Measurements from ENCODE around the gene EXOSC1.
"Not testable (repeated sequence)": the region's sequence is repeated elsewhere in the genome, so short reads cannot be mapped to it uniquely, and the experiment has no call there.

Gene EXOSC1, protein sequence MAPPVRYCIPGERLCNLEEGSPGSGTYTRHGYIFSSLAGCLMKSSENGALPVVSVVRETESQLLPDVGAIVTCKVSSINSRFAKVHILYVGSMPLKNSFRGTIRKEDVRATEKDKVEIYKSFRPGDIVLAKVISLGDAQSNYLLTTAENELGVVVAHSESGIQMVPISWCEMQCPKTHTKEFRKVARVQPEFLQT

DNA sequence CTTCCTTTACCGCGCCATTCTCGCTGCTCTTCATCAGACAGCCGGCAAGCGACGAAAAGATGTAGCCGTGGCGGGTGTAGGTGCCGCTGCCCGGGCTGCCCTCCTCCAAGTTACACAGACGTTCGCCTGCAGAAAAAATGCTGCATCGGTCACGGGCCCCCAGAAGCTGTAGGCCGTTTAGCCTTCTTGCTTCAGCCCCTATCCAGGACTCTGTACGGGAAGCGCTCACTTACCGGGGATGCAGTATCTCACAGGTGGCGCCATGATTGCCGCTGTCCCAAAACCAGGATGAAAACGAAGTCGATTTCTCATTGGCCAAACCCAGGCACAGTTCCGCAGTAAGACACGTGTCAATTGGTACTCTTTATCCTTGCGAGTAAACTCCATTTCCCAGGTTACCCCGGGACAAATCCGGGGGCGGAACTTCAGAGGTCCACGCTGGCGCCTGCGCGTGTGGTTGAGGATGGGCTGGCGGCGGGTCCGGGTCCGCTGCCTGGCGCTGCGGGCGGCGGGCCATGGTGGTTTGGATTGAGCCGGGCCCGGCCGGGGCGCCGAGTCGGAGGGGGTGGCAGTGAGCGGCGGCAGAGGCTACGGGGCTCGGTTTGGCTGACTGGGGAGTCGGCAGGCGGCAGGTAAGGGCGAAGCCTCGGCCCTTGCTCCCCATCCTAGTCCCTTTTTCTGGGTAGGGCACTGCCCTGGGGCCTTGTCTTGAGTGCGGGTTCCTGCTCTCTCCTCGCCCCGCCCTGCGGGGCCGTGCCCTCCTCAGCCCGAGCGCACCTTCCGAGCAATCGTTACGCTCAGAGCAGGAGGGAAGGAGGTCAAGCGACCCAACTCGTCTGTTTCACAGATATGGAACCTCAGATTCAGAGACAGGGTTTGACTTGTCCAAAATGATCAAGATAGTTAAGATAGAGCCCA, at the start of gene EXOSC1, which contains the start of gene ZDHHC16:
Gene EXOSC1, minus strand, starts transcription at position 285 of the 918 bp plus-strand sequence. Its CDS starts 21 bp downstream, at position 264.
Gene ZDHHC16, plus strand, starts transcription at position 454 of the 918 bp plus-strand sequence. CDS start 5,501 bp downstream, outside the sequence.
- peak; percentile 85 for DNase-seq (ENCODE audit: low read depth, low spot score)

DNA sequence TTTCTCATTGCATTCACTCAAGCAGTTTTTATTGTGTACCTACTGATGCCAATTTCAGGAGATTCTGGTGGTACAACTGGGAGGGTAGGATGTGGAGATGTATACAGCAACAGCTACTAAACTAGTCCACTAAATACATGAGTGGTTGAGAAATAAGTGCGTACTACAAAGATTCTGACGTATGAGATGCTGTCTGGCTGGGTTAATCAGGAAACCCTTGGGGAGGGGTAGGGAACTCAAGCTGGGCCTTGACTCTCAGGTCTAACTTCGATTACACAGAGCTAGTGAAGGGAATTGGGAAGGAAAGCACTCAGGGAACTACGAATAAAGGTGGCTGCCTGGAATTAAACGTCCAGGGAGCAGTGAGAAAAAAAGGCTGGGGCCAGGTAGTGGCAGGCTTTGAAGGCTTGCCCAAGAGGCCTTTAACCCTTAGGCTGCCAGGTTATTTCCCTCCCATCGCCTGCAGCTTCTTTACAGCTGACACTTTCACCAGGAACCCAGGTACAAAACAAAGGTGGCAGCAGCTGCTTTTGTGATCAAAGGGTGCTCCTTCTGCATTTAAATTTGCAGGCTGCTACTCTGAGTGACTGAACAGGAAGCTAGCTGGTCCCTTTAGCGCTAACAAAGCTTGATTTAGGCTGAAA, 49.2 kb upstream of the EXOSC1 start:
- no peak for DNase-seq (ENCODE audit: low read depth, low spot score)

DNA sequence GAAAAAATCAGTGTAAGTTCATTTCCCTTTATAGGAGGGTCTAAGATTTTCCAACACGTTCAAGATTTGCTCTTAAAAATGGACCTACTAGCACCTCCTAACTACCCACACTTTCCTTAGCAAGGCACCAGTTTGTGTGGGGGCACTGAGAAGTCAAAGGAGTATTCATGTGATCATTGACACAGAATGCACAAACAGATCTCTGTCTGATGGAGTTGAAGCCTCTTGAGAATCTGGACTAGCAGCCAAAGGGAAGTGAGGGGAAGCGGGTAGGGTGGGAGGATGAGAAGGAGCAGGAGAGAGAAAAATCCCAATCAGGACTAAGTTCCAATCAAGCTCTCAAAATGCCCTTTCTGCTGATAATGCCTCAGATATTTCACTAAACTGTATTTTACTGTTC, 48.3 kb upstream of the EXOSC1 start:
- no peak for DNase-seq (ENCODE audit: low read depth, low spot score)

DNA sequence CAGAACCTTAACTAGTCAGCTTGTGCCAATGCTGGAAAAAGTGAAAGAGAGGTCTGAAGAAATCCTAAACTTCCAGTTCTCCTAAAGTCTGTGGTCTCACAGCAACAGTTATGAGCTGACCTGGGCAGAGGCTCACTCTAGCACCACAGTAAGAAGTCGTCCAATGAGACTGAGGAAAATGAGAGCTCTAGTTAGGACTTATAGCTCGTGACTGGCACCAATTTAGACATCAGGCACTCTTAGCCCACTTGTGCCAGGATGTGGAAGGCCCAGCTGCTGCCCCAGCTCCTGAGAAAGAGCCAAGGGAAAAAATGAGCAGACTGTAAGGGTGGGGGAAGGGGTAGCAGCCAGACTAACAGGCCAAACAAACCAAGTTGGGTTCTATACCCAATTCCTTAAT, 44.8 kb upstream of the EXOSC1 start:
- no peak for DNase-seq (ENCODE audit: low read depth, low spot score)

DNA sequence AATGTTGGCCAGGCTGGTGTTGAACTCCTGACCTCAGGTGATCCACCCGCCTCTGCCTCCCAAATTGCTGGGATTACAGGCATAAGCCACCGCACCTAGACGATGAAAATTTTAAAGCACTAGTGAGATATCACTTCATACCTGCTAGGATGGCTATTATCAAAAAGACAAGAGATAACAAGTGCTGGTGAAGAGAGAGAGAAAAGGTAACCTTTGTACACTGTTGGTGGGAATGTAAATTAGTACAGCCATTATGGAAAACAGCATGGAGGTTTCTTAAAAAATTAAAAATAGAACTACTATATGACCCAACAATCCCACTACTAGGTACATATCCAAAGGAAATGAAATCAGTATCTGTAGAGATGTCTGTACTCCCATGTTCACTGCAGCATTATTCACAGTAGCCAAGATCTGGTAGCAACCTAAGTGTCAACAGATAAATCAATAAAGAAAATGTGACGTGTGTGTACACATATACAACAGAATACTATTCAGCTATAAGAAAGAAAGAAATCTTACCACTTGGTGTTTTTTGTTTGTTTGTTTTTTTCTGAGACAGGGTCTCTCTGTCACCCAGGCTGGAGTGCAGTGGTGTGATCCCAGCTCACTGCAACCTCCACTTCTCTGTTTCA, 40.0 kb upstream of the EXOSC1 start:
- DNase-seq (ENCODE audit: low read depth, low spot score) = no peak

DNA sequence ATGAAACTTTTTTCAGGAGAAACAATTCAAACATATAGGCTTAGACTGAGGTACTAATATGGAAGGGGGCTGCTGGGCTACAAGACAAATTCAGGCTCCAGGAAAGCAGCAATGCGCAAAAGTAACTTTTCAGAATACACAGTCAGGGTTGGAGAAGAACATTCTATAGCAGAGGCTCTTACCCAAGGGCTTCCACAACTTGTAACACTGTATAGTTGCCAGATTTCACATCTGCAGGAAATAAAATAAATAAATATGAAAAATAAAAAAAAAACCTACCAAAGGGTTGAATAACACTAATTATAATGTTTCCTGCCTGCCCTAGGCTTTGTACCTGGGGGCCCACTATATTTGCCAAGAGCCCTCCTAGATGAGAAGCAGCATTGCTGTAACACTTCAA, 38.1 kb upstream of the EXOSC1 start:
- DNase-seq (ENCODE audit: low read depth, low spot score) = no peak

DNA sequence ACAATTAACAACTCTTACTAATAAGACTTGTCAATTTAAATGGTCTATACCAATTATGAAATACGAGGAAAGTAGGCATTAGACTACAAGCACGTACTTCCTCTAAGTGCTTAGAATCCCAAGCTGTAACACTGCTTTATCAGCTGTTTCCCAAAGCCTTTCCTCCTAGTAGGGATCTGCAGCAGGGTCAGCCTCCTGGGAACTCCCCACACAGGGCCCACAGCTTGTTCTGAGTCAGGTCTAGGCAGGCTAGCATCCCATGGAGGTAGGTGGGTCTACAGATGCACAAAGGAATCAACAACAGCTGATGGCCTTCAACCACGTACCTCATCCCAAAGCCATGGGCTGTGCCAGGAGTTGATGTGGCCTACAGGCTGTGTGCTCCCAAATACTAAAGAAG, 37.7 kb upstream of the EXOSC1 start:
- DNase-seq (ENCODE audit: low read depth, low spot score) = no peak

DNA sequence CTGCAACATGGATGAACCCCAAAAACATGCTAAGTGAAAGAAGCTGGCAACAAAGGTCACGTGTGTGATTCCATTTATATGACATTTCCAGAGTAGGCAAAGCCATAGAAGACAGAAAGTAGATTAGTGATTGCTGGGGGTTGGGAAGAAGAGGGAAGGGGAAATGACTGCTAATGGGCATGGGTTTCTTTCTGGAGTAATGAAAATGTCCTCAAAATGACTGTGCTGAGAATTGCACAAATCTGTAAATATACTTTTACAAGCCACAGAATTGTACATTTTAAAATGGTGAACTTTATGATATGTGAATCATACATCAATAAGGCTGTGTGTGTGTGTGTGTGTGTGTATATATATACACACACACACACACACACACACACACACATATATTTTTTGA, 36.6 kb upstream of the EXOSC1 start:
- no peak for DNase-seq (ENCODE audit: low read depth, low spot score)

DNA sequence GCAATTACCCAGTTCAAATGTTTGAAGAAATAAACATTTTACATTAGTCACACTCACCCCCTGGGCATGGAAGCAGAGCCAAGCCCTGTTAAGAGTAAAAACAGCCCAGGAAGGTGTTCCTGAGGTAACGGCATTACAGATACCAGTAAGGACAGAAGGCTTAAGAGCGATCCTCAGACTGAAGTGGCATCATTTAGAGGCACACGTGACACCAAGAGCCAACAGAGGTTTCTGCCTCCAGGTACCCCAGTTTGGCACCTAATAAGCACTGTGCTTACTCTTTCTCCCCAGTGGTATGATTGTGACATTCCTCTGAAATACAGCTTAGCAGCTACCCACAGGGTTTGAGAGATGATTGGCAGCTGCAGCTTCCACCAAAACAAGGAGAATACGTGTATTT, 35.3 kb upstream of the EXOSC1 start:
- DNase-seq (ENCODE audit: low read depth, low spot score) = no peak

DNA sequence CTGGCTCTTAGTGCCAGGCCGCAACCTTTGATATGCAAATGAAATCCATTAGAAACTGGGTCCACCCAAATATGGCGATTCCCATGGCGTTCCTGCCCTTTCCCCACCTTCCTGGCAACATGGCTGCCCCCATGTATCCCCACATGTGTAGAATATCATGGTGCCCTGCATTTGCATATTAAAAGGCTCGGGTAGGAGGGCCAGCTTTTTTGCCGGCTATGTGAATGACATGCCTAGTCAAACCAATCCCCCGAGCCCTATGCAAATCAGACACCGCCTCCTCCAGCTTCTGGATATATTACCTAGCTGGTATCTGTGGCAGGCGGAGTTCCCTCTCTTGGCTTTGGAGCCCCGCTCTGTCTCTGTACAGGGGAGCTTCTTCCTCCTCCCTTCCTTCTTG, 34.1 kb upstream of the EXOSC1 start:
- no peak for DNase-seq (ENCODE audit: low read depth, low spot score)

DNA sequence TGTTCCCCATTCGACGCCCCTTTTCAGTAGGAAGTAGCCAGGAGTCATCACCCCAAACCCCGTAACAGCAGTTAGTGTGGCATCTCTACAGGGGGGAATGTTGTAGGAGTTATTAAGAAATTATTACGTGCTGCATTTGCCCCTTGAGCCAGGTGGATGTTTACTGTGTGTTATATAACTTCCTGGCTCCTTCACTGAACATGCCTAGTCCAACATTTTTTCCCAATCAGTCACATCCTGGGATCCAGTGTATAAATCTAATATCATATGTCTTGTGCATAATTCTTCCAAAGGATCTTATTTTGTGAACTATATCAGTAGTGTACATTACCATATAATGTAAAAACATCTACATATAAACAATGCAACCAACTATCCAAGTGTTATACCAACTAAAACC, 33.6 kb upstream of the EXOSC1 start:
- DNase-seq (ENCODE audit: low read depth, low spot score) = not testable (repeated sequence)

DNA sequence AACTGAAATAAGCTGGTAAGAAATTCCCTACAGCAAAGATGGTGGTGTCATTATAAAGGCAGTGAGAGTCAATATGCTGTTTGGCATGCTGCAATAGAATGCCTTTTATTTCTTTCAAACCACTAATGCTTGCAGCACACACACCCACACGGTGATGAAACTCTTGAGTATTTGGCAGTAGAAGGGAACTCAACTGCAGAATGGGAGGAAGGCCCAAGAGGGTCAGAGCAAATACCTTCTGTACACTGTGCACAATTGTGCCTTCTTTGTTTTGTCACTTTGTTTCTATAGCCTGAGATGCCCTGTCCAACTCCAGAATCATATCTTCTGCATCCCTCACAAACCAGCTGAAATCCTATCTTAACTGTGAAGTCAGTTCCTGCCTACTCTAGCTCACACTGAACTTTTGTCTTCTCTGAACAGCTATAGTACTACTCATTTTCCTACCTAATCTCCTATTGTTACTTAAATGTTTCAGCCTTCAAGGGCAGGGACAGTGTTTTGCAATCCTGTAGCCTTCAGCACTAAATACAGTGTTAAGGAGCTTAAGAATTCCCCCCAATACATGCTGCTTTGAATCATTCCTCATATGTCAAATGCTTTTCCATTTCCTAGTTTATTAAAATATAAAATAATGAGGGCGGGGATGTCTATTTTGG, 30.3 kb upstream of the EXOSC1 start:
- no peak for DNase-seq (ENCODE audit: low read depth, low spot score)

DNA sequence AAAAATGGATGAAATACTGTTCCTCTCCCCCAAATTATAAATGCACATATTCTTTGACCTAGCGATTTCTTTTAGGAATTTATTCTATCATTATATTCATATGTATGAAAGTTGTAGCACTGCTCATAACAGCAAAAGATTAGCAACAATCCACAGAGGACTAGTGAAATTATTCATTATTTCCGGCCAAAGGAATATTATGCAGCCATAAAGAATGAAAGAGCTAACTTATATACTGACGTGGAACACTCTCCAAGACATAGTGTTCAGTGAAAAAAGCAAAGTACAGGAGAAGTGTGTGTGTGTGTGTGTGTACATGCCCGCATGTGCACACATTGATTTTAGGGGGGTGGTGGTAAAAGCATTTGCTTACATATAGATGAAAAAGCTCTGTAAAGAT, 29.1 kb upstream of the EXOSC1 start:
- DNase-seq (ENCODE audit: low read depth, low spot score) = no peak

DNA sequence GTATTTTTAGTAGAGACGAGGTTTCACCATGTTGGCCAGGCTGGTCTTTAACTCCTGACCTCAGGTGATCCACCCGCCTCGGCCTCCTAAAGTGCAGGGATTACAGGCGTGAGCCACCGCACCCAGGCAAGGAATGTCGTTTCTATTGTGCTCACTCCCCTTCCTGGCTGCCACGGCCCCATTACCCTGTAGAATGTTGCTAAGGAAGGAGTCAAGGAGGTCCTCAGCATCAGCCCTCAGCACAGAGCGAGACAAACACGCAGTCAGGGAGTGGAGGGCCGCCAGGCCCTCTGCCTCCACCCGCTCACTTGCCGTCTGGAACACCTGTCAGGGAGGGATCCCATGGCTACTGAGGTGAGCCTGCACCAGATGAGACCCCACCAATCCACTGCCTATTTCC, 23.0 kb upstream of the EXOSC1 start:
- not testable (repeated sequence) for DNase-seq (ENCODE audit: low read depth, low spot score)

DNA sequence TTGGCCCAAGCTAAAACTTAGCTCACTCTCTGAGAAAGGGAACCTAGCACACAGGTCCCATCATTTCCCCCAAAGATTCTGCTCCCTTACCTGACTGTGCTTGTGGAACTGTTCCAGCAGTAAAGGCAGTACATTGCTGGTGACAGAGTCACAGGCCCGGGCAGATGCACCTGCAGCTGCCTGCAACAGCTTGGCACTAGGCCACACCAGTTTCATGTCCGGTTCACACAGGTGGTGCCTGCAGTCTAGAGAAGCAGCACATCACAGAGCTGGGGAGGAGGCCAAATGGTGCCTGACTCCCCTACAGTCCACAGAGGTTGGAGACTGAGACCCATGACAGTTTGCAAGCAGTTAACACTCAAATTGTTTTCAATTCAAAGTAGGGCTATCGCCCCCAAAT, 22.4 kb upstream of the EXOSC1 start:
- DNase-seq (ENCODE audit: low read depth, low spot score) = no peak

DNA sequence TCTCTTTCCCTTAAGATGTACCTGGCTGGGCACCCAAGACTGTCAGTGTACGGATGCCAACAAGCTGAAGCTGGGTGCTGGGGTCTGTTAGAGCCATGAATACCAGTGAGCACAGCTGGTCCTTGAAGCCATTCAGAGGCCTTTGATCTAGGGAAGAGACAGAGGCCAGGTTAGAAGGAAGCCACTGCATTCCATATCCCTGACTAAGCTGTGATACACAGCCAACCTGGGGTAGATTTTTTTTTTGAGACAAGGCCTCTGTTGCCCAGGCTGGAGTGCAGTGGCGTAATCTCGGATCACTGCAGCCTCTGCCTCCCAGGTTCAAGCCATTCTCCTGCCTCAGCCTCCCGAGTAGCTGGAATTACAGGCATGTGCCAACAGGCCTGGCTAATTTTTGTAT, 20.9 kb upstream of the EXOSC1 start:
- DNase-seq (ENCODE audit: low read depth, low spot score) = no peak

DNA sequence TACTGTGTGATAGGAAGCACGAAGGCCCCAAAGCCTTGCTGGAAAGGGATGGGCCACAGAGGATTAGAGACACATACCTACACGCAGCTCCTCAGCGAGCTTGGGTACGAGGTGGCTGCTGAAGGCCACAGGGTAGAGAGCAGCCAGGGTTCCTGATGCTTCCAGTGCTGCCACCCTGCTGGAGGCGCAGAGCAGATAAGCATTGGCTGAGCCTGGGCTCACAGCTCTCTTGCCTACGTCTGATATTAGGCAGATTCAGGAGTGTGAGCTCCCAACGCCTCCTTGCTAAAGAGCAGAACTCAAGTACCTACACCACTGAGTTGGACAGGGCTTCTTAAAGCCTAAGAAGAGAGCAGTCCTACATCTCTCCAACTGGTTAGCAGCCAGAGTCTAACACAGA, 20.2 kb upstream of the EXOSC1 start:
- DNase-seq (ENCODE audit: low read depth, low spot score) = no peak

DNA sequence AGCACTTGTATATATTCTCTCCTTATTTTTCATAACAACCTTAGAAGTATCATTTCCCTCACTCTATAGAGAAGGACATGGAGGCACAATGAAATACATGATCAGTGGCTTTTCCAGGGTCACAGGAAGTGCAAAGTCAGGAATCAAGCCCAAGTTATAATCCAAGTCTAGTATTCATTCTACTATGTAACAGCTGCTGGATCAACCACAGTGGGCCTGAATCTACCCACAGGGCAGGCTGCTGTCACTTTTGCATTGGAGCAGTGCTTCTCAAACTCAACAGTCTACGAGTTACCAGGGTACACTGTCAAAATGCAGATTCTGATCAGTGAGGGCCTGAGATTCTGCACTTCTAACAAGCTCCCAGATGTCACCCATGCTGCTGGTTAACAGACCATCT, 18.4 kb upstream of the EXOSC1 start:
- no peak for DNase-seq (ENCODE audit: low read depth, low spot score)

DNA sequence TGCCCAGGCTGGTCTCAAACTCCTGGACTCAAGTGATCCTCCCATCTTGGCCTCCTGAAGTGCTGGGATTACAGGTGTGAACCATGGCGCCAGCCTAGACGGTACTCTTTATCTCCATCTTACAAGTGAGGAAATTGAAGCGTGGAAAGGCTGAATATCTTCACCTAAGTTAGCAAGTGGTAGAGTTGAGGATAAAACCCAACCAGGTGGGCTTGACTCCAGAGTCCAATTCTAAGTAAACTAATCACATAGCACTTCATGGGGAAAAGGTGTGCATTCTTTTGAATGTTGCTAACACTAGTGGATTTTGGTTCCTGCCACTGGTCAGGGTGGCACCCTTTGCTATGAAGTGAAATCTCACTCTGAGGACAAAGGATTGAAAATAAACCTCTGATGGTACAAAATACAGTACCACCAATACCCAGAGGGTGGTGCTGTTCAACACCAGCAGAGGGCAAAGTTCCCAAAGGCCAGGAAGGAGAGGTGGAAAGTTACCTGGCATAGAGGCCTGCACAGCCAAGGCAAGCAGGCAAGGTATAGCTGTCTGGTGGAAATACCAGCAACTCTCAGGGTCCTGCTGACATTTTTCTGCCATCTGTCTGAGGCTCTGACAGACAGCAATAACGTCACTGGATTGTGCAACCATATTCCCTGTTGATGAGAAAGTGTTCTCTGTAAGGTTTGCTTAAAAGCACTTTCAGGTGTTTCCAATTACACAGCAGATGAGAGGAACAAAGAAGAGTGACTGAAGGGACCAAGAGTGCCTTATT, 17.7 kb upstream of the EXOSC1 start:
- no peak for DNase-seq (ENCODE audit: low read depth, low spot score)

DNA sequence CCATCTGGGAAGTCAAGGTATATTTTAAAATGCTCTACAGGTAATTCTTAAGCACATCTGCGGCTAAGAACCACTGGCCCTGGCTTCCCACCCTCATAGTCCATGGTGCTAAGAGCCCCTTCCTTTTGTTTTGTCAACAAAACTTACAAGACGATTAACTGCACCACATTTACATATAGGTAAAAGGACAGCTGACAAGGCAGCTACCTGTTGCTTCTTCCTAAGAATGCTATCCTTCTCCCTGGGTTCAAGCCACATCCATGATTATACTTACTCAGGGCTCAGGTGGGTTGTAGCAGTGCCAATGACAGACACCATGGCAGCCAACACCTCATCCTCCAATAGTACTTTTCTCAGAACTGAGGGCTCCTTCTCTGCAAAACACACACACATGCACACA, 16.5 kb upstream of the EXOSC1 start:
- no peak for DNase-seq (ENCODE audit: low read depth, low spot score)

DNA sequence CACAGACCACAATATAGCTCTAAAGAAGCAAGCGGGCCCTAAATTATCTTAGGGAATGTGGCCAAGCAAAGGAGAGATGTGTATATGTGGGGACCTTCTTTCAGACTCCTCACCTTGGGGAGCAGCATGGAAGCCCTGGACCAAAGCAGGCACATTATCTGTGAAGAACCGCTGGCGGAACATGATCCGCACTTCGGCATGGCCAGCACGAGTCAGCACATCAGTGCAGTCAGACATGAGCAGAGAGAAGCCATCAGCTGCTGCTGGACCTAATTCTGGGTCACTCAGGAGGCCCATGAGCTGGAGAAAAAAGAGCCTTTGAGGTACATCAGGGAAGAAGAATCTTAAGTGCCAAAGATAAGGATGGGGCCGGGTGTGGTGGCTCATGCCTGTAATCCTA, 14.1 kb upstream of the EXOSC1 start:
- DNase-seq (ENCODE audit: low read depth, low spot score) = no peak

Measured in smooth muscle cell of the brain vasculature (primary cell).